Glutamatergic neuron (in vitro differentiated cells): ENCODE measurements around the gene COP1. TPM values are rescaled to one million over a fixed set of nuclear protein-coding genes. Genes with fewer than 3 reads are reported as not detected.

Experiments
- DNase-seq: peaks from one replicate; pipeline ENCODE4 v3.0.0; 2022
- H3K27ac Mint-ChIP-seq: one replicate; pipeline ENCODE4 v1.8.0; 2020; ENCODE audit warnings: mild to moderate bottlenecking, mixed read lengths, inconsistent platforms; ENCODE audit not compliant: unreplicated experiment
- H3K27me3 Mint-ChIP-seq: one replicate; pipeline ENCODE4 v1.8.0; 2020; ENCODE audit warnings: mild to moderate bottlenecking, moderate library complexity, mixed read lengths, inconsistent platforms; ENCODE audit not compliant: unreplicated experiment
- H3K36me3 Mint-ChIP-seq: one replicate; pipeline ENCODE4 v1.8.0; 2020; ENCODE audit warnings: mild to moderate bottlenecking, mixed read lengths, inconsistent platforms; ENCODE audit not compliant: unreplicated experiment
- H3K4me1 Mint-ChIP-seq: one replicate; pipeline ENCODE4 v1.8.0; 2020; ENCODE audit warnings: mild to moderate bottlenecking, low read depth, mixed read lengths, inconsistent platforms; ENCODE audit not compliant: unreplicated experiment
- H3K4me3 Mint-ChIP-seq: one replicate; pipeline ENCODE4 v1.8.0; 2020; ENCODE audit warnings: mild to moderate bottlenecking, mixed read lengths, inconsistent platforms; ENCODE audit not compliant: unreplicated experiment
- H3K9me3 Mint-ChIP-seq: one replicate; pipeline ENCODE4 v1.8.0; 2020; ENCODE audit warnings: mild to moderate bottlenecking, moderate library complexity, mixed read lengths, inconsistent platforms; ENCODE audit not compliant: unreplicated experiment
- CTCF ChIP-seq: fragments of 200-600 bp; sonication (generic); IDR thresholded peaks from one replicate; pipeline ENCODE4 v1.5.0; 2021; ENCODE audit not compliant: partially characterized antibody, unreplicated experiment
- total RNA-seq: library from RNA; stranded (reverse); fragmentation: NEBNext Ultra II Directional; extraction: Animal tissue kit (Norgen Biotek cat#: 25700); gene quantifications from one replicate; pipeline ENCODE4 v1.2.1, GENCODE V29; 2021; ENCODE audit not compliant: unreplicated experiment

COP1 gene
- total RNA-seq, 1 donor from 2014 or later: 52.3 TPM

- no peak overlapping the region for H3K4me3 Mint-ChIP-seq
- H3K4me1 Mint-ChIP-seq: no peaks in the 10 kb centered on the region
- no peaks in the 10 kb centered on the region for H3K36me3 Mint-ChIP-seq
- no peak overlapping the region for H3K27ac Mint-ChIP-seq
- H3K9me3 Mint-ChIP-seq: no peaks in the 10 kb centered on the region
- no peaks in the 10 kb centered on the region for H3K27me3 Mint-ChIP-seq
- DNase-seq: no peak
- TF ChIP-seq CTCF: no peak
These were observed 160.2 kb downstream of the COP1 start for GRCh38 chr1:176046926-176047325.

- H3K27me3 Mint-ChIP-seq: no peaks in the 10 kb centered on the region
- no peak overlapping the region for H3K4me3 Mint-ChIP-seq
- DNase-seq: no peak
- no peak overlapping the region for H3K27ac Mint-ChIP-seq
- no peaks in the 10 kb centered on the region for H3K4me1 Mint-ChIP-seq
- no peaks in the 10 kb centered on the region for H3K36me3 Mint-ChIP-seq
- no peak for TF ChIP-seq CTCF
- H3K9me3 Mint-ChIP-seq: no peaks in the 10 kb centered on the region
These were observed 163.5 kb downstream of the COP1 start for GRCh38 chr1:176043537-176043936.

GRCh38 chr1:176033881-176034280 lies 173.2 kb downstream of the COP1 start:
- H3K36me3 Mint-ChIP-seq: no peaks in the 10 kb centered on the region
- TF ChIP-seq CTCF: no peak
- H3K4me3 Mint-ChIP-seq: no peak overlapping the region
- no peaks in the 10 kb centered on the region for H3K27me3 Mint-ChIP-seq
- no peak for DNase-seq
- H3K4me1 Mint-ChIP-seq: peaks cover 3% of the 10 kb centered on the region
- peaks cover 4% of the 10 kb centered on the region for H3K9me3 Mint-ChIP-seq
- H3K27ac Mint-ChIP-seq: no peak overlapping the region

GRCh38 chr1:176033474-176033873 lies 173.6 kb downstream of the COP1 start:
- H3K27ac Mint-ChIP-seq: no peak overlapping the region
- no peak for DNase-seq
- H3K4me1 Mint-ChIP-seq: peaks cover 3% of the 10 kb centered on the region
- peaks cover 4% of the 10 kb centered on the region for H3K9me3 Mint-ChIP-seq
- no peak overlapping the region for H3K4me3 Mint-ChIP-seq
- TF ChIP-seq CTCF: no peak
- no peaks in the 10 kb centered on the region for H3K27me3 Mint-ChIP-seq
- H3K36me3 Mint-ChIP-seq: no peaks in the 10 kb centered on the region

- Mint-ChIP-seq H3K27ac (no peak overlapping the region), H3K4me3 (no peak overlapping the region), H3K36me3 (no peaks in the 10 kb centered on the region), H3K4me1 (peaks cover 3% of the 10 kb centered on the region), H3K9me3 (peaks cover 4% of the 10 kb centered on the region), H3K27me3 (no peaks in the 10 kb centered on the region)
- no peak for TF ChIP-seq CTCF
- no peak for DNase-seq
These were observed 174.9 kb downstream of the COP1 start for GRCh38 chr1:176032040-176032645.
